MCF 10A (cell line): ENCODE measurements around the gene BICC1. TPM values are rescaled to one million over a fixed set of nuclear protein-coding genes. Genes with fewer than 3 reads are reported as not detected.

Experiments used
- BruUV-seq: library from RNA; stranded (reverse); fragments of 400-500 nt; replicated peaks from 2 replicates; lab custom pipeline; 2021; lab: Mats Ljungman, UMichigan
- CTCF ChIA-PET: fragments of 300-600 bp; sonication (Branson Sonifier 250); formaldehyde crosslinking; extraction: SDS; loops from one replicate; lab custom pipeline; 2021; ENCODE audit warnings: antibody characterized with exemption, inconsistent platforms; lab: Yijun Ruan, JAX
- POLR2A ChIA-PET: fragments of 300-600, 350-650 bp; sonication (Branson Sonifier 250); formaldehyde crosslinking; extraction: SDS; loops from one replicate; lab custom pipeline; 2020; ENCODE audit warnings: antibody characterized with exemption, inconsistent platforms; lab: Yijun Ruan, JAX
- DNase-seq: peaks from one replicate; pipeline ENCODE4 v3.0.0-alpha.2; 2018; ENCODE audit not compliant: unreplicated experiment
- H3K27ac Mint-ChIP-seq: one replicate; pipeline ENCODE4 v1.8.0; 2022; ENCODE audit warnings: mild to moderate bottlenecking, low read depth, mixed read lengths; ENCODE audit not compliant: unreplicated experiment
- H3K27me3 Mint-ChIP-seq: one replicate; pipeline ENCODE4 v1.8.0; 2022; ENCODE audit warnings: mixed read lengths; ENCODE audit not compliant: insufficient read depth, unreplicated experiment
- H3K36me3 Mint-ChIP-seq: one replicate; pipeline ENCODE4 v1.8.0; 2022; ENCODE audit warnings: mild to moderate bottlenecking, moderate library complexity, mixed read lengths; ENCODE audit not compliant: insufficient read depth, unreplicated experiment
- H3K4me1 Mint-ChIP-seq: one replicate; pipeline ENCODE4 v1.8.0; 2022; ENCODE audit warnings: mixed read lengths; ENCODE audit not compliant: insufficient read depth, unreplicated experiment
- H3K4me3 Mint-ChIP-seq: one replicate; pipeline ENCODE4 v1.8.0; 2022; ENCODE audit warnings: mild to moderate bottlenecking, moderate library complexity, mixed read lengths; ENCODE audit not compliant: unreplicated experiment
- H3K9me3 Mint-ChIP-seq: one replicate; pipeline ENCODE4 v1.8.0; 2022; ENCODE audit warnings: mixed read lengths; ENCODE audit not compliant: unreplicated experiment
- CTCF ChIP-seq: fragments of 200-600 bp; IDR thresholded peaks from one replicate; pipeline ENCODE4 v1.8.0; 2022; ENCODE audit warnings: antibody characterized with exemption, mild to moderate bottlenecking; ENCODE audit not compliant: unreplicated experiment
- intact Hi-C: fragments of 100-400 bp; cut with micrococcal nuclease; formaldehyde crosslinking; loops from 2 replicates; pipeline ENCODE4 v1.14.1; 2022
- total RNA-seq: library from RNA; stranded (reverse); gene quantifications from 2 replicates; pipeline ENCODE4 v1.2.3, GENCODE V29; 2022

Gene BICC1
- total RNA-seq, 1 experiment from 2014 or later, result 15.6 TPM

GRCh38 chr10:58696736-58697135, 184.1 kb downstream of the BICC1 start:
- Mint-ChIP-seq H3K27ac (no peak overlapping the region), H3K36me3 (no peaks in the 10 kb centered on the region), H3K27me3 (no peaks in the 10 kb centered on the region), H3K4me3 (no peak overlapping the region), H3K4me1 (peaks cover 26% of the 10 kb centered on the region), H3K9me3 (peaks cover 5% of the 10 kb centered on the region)
- TF ChIP-seq CTCF, result no peak
- intact Hi-C loops, result no loop called here
- ChIA-PET POLR2A (interaction anchor here (0.7 to 1.5 kb wide), 2 partner anchors 24 to 159 kb away, joined by 3 to 4 read pairs; no protein-coding TSS in a partner anchor), CTCF (interaction anchor here (0.6 to 1.5 kb wide), 3 partner anchors 9 to 55 kb away, joined by 3 read pairs; no protein-coding TSS in a partner anchor)
- DNase-seq, result peak; percentile 34
- no TSS peak for BruUV-seq

GRCh38 chr10:58697691-58698090, 185.0 kb downstream of the BICC1 start:
- Mint-ChIP-seq H3K4me1 (peaks cover 35% of the 10 kb centered on the region), H3K36me3 (no peaks in the 10 kb centered on the region), H3K27ac (no peak overlapping the region), H3K9me3 (no peaks in the 10 kb centered on the region), H3K4me3 (no peak overlapping the region), H3K27me3 (no peaks in the 10 kb centered on the region)
- no TSS peak for BruUV-seq
- ChIA-PET POLR2A (interaction anchor here (0.7 kb wide), 1 partner anchor 1203 kb away, joined by 3 read pairs; no protein-coding TSS in a partner anchor), CTCF (interaction anchor here (0.5 to 1.5 kb wide), 2 partner anchors 56 to 119 kb away, joined by 3 read pairs; no protein-coding TSS in a partner anchor)
- intact Hi-C loops, result no loop called here
- no peak for TF ChIP-seq CTCF
- DNase-seq, result no peak

GRCh38 chr10:58698777-58699356, 186.2 kb downstream of the BICC1 start:
- no peaks in the 10 kb centered on the region for H3K9me3 Mint-ChIP-seq
- intact Hi-C loops, result no loop called here
- H3K4me1 Mint-ChIP-seq, result peaks cover 38% of the 10 kb centered on the region
- POLR2A ChIA-PET, result interaction anchor here (0.6 to 0.8 kb wide), 4 partner anchors 24 to 166 kb away, joined by 3 read pairs; no protein-coding TSS in a partner anchor
- CTCF ChIA-PET, result interaction anchor here (0.7 to 1.5 kb wide), 2 partner anchors 32 to 168 kb away, joined by 3 to 6 read pairs; no protein-coding TSS in a partner anchor
- no peaks in the 10 kb centered on the region for H3K36me3 Mint-ChIP-seq
- no peak overlapping the region for H3K27ac Mint-ChIP-seq
- H3K27me3 Mint-ChIP-seq, result no peaks in the 10 kb centered on the region
- no peak overlapping the region for H3K4me3 Mint-ChIP-seq
- TF ChIP-seq CTCF, result no peak
- BruUV-seq, result no TSS peak
- DNase-seq, result no peak

GRCh38 chr10:58700591-58700990, 187.9 kb downstream of the BICC1 start:
- H3K4me3 Mint-ChIP-seq, result no peak overlapping the region
- H3K9me3 Mint-ChIP-seq, result no peaks in the 10 kb centered on the region
- DNase-seq, result no peak
- TF ChIP-seq CTCF, result no peak
- ChIA-PET POLR2A (interaction anchor here (0.6 kb wide), 1 partner anchor 1483 kb away, joined by 3 read pairs; no protein-coding TSS in a partner anchor), CTCF (interaction anchor here (0.5 to 1.0 kb wide), 3 partner anchors 26 to 854 kb away, joined by 3 to 5 read pairs (median 4); no protein-coding TSS in a partner anchor)
- no peaks in the 10 kb centered on the region for H3K36me3 Mint-ChIP-seq
- no TSS peak for BruUV-seq
- intact Hi-C loops, result no loop called here
- no peaks in the 10 kb centered on the region for H3K27me3 Mint-ChIP-seq
- H3K4me1 Mint-ChIP-seq, result peaks cover 50% of the 10 kb centered on the region
- H3K27ac Mint-ChIP-seq, result peak overlapping the region; percentile 71
